GM21515 (cell line): Measurements from ENCODE around the gene NFE2.

ENCODE experiments used
- ATAC-seq: cut with Tn5 transposase; IDR thresholded peaks from one replicate; pipeline ENCODE4 v1.9.1; 2021; ENCODE audit not compliant: unreplicated experiment

Gene NFE2

GRCh38 chr12:54253240-54253639 is 47.6 kb downstream of the NFE2 start:
- no peak for ATAC-seq

- no peak for ATAC-seq
Observed at GRCh38 chr12:54251667-54252284, 49.0 kb downstream of the NFE2 start.

GRCh38 chr12:54249489-54249888 is 51.3 kb downstream of the NFE2 start:
- no peak for ATAC-seq

GRCh38 chr12:54246011-54246641 is 54.7 kb downstream of the NFE2 start:
- no peak for ATAC-seq
